GM19023 (cell line): ENCODE results near the gene IFI44L.

Experiments used
- ATAC-seq: cut with Tn5 transposase; IDR thresholded peaks from one replicate; pipeline ENCODE4 v1.9.1; 2021; ENCODE audit warnings: mild to moderate bottlenecking, moderate library complexity; ENCODE audit not compliant: unreplicated experiment

IFI44L gene

GRCh38 chr1:78687315-78687714 lies 67.1 kb downstream of the IFI44L start:
- ATAC-seq, result no peak

DNA sequence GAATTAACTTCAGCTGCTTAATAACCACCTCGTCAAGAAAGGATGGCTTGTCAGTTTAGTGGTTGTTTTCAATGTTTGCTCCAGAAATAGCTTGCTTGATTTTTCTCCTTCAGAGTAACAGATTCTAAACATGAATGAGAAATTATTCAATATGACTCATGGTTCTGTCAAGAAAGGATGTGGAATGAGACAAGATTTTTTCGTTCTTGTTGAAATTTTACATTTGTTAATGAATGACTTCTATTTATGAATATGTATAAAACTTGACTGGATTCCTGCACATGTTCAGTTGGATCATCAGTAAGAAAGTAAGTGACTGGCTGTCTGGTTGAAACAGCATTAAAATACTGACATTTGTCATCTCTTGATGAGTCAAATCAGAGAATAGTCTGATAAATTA lies 67.7 kb downstream of the IFI44L start:
- no peak for ATAC-seq

- no peak for ATAC-seq
These were observed 68.4 kb downstream of the IFI44L start for GRCh38 chr1:78688697-78689096.

- ATAC-seq, result no peak
These were observed 70.3 kb downstream of the IFI44L start for GRCh38 chr1:78690516-78690915.

DNA sequence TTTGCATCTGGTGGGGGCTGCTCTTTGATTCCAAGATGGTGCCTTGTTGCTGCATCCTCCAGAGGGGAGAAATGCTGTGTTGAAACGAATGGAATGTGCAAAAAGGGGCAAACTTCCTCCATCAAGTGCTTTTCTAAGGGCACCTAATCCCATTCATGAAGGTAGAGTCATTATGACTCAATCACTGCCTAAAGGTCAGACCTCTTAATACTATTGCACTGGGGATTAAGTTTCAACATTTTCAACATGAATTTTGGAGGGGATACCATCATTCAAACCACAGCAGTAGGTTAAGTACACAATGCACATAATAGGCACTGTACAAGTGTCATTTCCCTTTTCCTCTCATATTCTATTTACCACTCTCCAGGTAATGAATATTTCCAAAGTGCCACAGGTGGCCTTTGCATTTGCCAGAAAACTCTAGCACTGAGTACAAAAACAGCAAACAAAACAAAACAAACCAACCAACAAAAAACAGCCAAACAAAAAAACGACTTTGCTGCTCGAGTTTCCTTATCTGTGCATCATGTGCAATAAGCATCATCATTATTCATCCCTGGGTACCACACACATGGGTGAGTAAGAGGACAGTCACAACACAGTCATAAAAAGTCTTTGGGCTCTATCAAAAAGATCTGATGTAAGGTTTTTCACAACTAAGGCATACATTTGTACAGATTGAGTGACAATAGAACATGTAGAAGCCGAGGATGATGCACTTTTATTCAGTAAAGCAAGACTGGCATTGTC lies 71.9 kb downstream of the IFI44L start:
- no peak for ATAC-seq
